ENCODE measurements around the gene MLNR. TPM values are rescaled to one million over a fixed set of nuclear protein-coding genes. Genes with fewer than 3 reads are reported as not detected.
A peak's percentile ranks its signal among the peaks of the same experiment; 100 is the strongest.

Gene MLNR
- total RNA-seq, 2 experiments from 2014 or later = not detected

- H3K27ac Mint-ChIP-seq = no peak overlapping the region
- no peaks in the 10 kb centered on the region for H3K36me3 Mint-ChIP-seq (ENCODE audit: low read depth)
- H3K4me3 Mint-ChIP-seq = no peak overlapping the region
- intact Hi-C loops (cut with micrococcal nuclease) = no loop called here
- POLR2A ChIA-PET = no interaction called here
- DNase-seq (no peak), ATAC-seq (no peak)
- TF ChIP-seq CTCF (IDR thresholded peaks at IDR 0.05) = no peak
- H3K4me1 Mint-ChIP-seq (ENCODE audit: low read depth) = peaks cover 17% of the 10 kb centered on the region
- H3K9me3 Mint-ChIP-seq = no peaks in the 10 kb centered on the region
- H3K27me3 Mint-ChIP-seq = peaks cover 48% of the 10 kb centered on the region
- CTCF ChIA-PET = interaction anchor here (1.1 to 2.8 kb wide), 3 partner anchors 15 to 62 kb away, joined by 3 to 8 read pairs (median 7); no protein-coding TSS in a partner anchor
Measured at GRCh38 chr13:49217962-49218492, 2.1 kb upstream of the MLNR start.

DNA sequence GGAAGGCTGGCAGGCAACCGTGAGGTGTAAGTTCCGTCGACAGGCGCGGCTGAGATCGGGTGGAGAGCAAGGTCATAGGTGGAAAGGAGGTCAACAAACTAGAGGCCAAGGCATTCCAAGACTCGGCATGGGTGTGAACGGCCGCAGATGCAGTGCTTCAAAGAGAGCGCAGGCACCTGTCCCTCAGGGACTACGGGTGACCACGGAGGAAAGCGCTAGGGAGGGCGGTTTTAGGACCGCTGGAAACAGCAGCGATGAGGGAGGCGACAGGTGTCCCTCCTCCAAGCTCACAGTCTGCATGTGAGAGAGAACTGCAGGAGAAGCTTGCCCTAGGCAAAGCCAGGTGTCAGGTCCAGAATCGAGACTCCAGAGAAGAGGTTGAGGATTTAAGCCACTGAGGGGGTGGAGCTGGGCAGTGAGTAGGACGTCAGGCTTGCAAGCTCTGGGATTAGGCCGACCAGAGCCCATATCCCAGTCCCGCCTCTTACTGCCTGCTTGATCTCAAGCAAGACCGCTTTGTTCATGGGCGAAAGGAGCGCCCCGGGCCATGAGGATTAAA lies 1.6 kb upstream of the MLNR start:
- Mint-ChIP-seq H3K27me3 (peaks cover 50% of the 10 kb centered on the region), H3K9me3 (no peaks in the 10 kb centered on the region)
- POLR2A ChIA-PET = interaction anchor here (0.5 kb wide), 1 partner anchor 14 kb away, joined by 3 read pairs; no protein-coding TSS in a partner anchor

DNA sequence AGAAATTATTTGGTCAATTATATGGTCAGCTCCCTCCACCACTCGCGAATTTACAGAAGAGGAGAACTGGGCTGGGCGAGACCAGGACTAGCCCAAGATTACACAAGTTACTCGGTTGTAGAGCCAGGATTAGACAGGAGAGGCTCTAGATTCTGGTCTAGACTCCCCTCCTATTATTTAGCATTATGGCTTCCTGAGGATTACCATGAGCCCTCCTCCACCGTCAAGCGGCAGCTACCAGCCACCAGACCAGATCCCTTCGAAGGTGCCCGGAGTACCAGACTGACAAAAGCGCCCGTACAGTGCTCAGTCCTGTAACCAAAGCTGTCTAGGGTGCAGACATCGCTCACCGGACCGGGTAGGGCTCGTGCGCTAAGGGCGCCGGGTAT lies 497 bp upstream of the MLNR start:
- Mint-ChIP-seq H3K4me1 (ENCODE audit: low read depth) (peaks cover 11% of the 10 kb centered on the region), H3K27me3 (peaks cover 56% of the 10 kb centered on the region), H3K9me3 (no peaks in the 10 kb centered on the region), H3K27ac (no peak overlapping the region), H3K4me3 (peak overlapping the region; percentile 52), H3K36me3 (ENCODE audit: low read depth) (no peaks in the 10 kb centered on the region)
- ATAC-seq (no peak), DNase-seq (no peak)
- intact Hi-C loops (cut with micrococcal nuclease) = no loop called here
- no peak for TF ChIP-seq CTCF (IDR thresholded peaks at IDR 0.05)
- ChIA-PET POLR2A (no interaction called here), CTCF (interaction anchor here (0.8 to 2.8 kb wide), 5 partner anchors 9 to 61 kb away, joined by 3 to 8 read pairs (median 3); no protein-coding TSS in a partner anchor)

More for the DNA sequence above, 1.6 kb upstream of the MLNR start:
- ATAC-seq (no peak), DNase-seq (no peak)
- no peaks in the 10 kb centered on the region for H3K36me3 Mint-ChIP-seq (ENCODE audit: low read depth)
- CTCF ChIA-PET = interaction anchor here (0.6 to 2.8 kb wide), 4 partner anchors 15 to 83 kb away, joined by 3 to 8 read pairs (median 5); no protein-coding TSS in a partner anchor
- no peak overlapping the region for H3K27ac Mint-ChIP-seq
- no peak overlapping the region for H3K4me3 Mint-ChIP-seq
- intact Hi-C loops (cut with micrococcal nuclease) = no loop called here
- H3K4me1 Mint-ChIP-seq (ENCODE audit: low read depth) = peaks cover 17% of the 10 kb centered on the region
- TF ChIP-seq CTCF (IDR thresholded peaks at IDR 0.05) = no peak

- H3K9me3 Mint-ChIP-seq = no peaks in the 10 kb centered on the region
- peak; percentile 45 for ATAC-seq
- no peak overlapping the region for H3K27ac Mint-ChIP-seq
- peaks cover 61% of the 10 kb centered on the region for H3K27me3 Mint-ChIP-seq
- ChIA-PET CTCF (interaction anchor here (0.6 to 1.3 kb wide), 2 partner anchors 19 to 60 kb away, joined by 3 to 7 read pairs; no protein-coding TSS in a partner anchor), POLR2A (no interaction called here)
- peaks cover 4% of the 10 kb centered on the region for H3K4me1 Mint-ChIP-seq (ENCODE audit: low read depth)
- no peaks in the 10 kb centered on the region for H3K36me3 Mint-ChIP-seq (ENCODE audit: low read depth)
- intact Hi-C loops (cut with micrococcal nuclease) = no loop called here
- peak; percentile 39 for DNase-seq
- no peak for TF ChIP-seq CTCF (IDR thresholded peaks at IDR 0.05)
- peak overlapping the region; percentile 60 for H3K4me3 Mint-ChIP-seq
Measured at GRCh38 chr13:49220856-49221589, 885 bp downstream of the MLNR start.

DNA sequence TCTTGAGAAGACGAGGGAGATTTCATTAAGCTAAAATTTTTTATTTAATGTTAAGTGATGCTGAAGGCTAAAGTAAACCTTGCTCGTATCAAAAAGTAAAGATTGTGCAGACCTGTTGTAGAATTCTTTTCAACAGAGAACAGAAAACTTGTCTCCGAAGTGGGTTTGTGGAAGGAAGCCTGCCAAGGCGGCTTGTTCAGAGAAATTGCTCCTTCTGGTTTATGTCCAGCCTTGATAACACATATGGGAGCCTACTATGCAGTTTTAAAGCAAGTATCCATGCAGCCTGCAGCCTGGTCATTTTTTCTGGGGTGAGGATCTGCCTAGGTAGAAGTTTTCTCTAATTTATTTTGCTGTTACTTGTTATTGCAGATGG lies 1.4 kb downstream of the MLNR start:
- no peaks in the 10 kb centered on the region for H3K36me3 Mint-ChIP-seq (ENCODE audit: low read depth)
- peak overlapping the region; percentile 36 for H3K4me3 Mint-ChIP-seq
- no peak overlapping the region for H3K27ac Mint-ChIP-seq
- ChIA-PET POLR2A (no interaction called here), CTCF (interaction anchor here (0.6 to 1.3 kb wide), 2 partner anchors 18 to 60 kb away, joined by 3 to 7 read pairs; no protein-coding TSS in a partner anchor)
- no peaks in the 10 kb centered on the region for H3K9me3 Mint-ChIP-seq
- ATAC-seq (no peak), DNase-seq (no peak)
- peaks cover 61% of the 10 kb centered on the region for H3K27me3 Mint-ChIP-seq
- H3K4me1 Mint-ChIP-seq (ENCODE audit: low read depth) = peaks cover 4% of the 10 kb centered on the region
- no peak for TF ChIP-seq CTCF (IDR thresholded peaks at IDR 0.05)
- intact Hi-C loops (cut with micrococcal nuclease) = no loop called here

Measured in activated CD8-positive, alpha-beta T cell treated with anti-CD3 and anti-CD28 coated beads for 36 hours (primary cell).